Loucy (cell line): ENCODE measurements around the gene HACL1.

Source experiments
- EZH2phosphoT487 ChIP-seq: fragments of 200-600 bp; IDR thresholded peaks from 2 replicates; pipeline ENCODE4 v1.6.1; 2018; ENCODE audit warnings: antibody characterized with exemption, mild to moderate bottlenecking, moderate library complexity, borderline replicate concordance
- TF ChIP-seq, protein P1 (sequence below): fragments of 200-600 bp; sonication (generic); conservative IDR thresholded peaks from 2 replicates; pipeline ENCODE4 v1.5.1; 2014; ENCODE audit warnings: mild to moderate bottlenecking, antibody characterized with exemption, low read length

DNA sequence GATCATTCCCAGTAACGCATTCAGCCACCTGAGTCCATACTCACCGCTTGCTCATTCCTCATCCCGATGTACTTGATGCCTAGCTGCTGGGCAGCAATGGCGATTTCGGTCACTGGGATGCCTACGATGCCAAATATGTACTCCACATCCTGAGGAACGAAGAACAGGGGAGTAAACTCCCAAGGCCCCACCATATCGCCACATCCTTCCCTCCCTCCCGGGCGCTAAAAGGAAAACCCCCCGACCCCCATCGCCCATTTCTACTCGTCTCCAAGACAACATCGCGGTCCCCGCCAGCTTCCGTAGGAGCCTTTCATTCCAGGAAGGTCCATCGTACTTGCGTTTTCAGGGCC lies 347 bp downstream of the HACL1 start:
- TF ChIP-seq, protein P1, sequence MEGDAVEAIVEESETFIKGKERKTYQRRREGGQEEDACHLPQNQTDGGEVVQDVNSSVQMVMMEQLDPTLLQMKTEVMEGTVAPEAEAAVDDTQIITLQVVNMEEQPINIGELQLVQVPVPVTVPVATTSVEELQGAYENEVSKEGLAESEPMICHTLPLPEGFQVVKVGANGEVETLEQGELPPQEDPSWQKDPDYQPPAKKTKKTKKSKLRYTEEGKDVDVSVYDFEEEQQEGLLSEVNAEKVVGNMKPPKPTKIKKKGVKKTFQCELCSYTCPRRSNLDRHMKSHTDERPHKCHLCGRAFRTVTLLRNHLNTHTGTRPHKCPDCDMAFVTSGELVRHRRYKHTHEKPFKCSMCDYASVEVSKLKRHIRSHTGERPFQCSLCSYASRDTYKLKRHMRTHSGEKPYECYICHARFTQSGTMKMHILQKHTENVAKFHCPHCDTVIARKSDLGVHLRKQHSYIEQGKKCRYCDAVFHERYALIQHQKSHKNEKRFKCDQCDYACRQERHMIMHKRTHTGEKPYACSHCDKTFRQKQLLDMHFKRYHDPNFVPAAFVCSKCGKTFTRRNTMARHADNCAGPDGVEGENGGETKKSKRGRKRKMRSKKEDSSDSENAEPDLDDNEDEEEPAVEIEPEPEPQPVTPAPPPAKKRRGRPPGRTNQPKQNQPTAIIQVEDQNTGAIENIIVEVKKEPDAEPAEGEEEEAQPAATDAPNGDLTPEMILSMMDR, result no peak
- TF ChIP-seq EZH2phosphoT487, result no peak
